ENCODE data around the gene FHOD3.

The FHOD3 gene

GRCh38 chr18:36271153-36271552 is 26.4 kb upstream of the FHOD3 start:
- DNase-seq (ENCODE audit: low read depth in 1 of 2, low spot score in 1 of 2): no peak
- no peak for TF ChIP-seq GABPA (IDR thresholded peaks at IDR 0.05; ENCODE audit: low read depth)
- Histone ChIP-seq H3K27me3 (ENCODE audit: insufficient read depth, poor library complexity, severe bottlenecking) (peaks cover 6% of the 10 kb centered on the region), H3K27ac (replicated peaks) (no peak overlapping the region), H3K4me3 (replicated peaks; ENCODE audit: insufficient read depth, low read length) (no peak overlapping the region)

- H3K4me3 ChIP-seq (replicated peaks; ENCODE audit: insufficient read depth, low read length): no peak overlapping the region
- H3K27me3 ChIP-seq (ENCODE audit: insufficient read depth, poor library complexity, severe bottlenecking): peaks cover 5% of the 10 kb centered on the region
- H3K27ac ChIP-seq (replicated peaks): no peak overlapping the region
- no peak for DNase-seq (ENCODE audit: low read depth in 1 of 2, low spot score in 1 of 2)
- no peak for TF ChIP-seq POLR2AphosphoS5 (IDR thresholded peaks at IDR 0.05; ENCODE audit: low read depth)
- TF ChIP-seq GABPA (IDR thresholded peaks at IDR 0.05; ENCODE audit: low read depth): no peak
- no peak for TF ChIP-seq CTCF (IDR thresholded peaks at IDR 0.05; ENCODE audit: insufficient read depth, low read length)
- no peak for TF ChIP-seq SPI1 (IDR thresholded peaks at IDR 0.05; ENCODE audit: borderline replicate concordance, low read depth)
- TF ChIP-seq REST (IDR thresholded peaks at IDR 0.05; ENCODE audit: insufficient replicate concordance, low read depth): no peak
These were observed 24.2 kb upstream of the FHOD3 start for GRCh38 chr18:36273347-36273746.

GRCh38 chr18:36274083-36274715 is 23.3 kb upstream of the FHOD3 start:
- no peak for TF ChIP-seq CTCF (IDR thresholded peaks at IDR 0.05; ENCODE audit: insufficient read depth, low read length)
- TF ChIP-seq REST (IDR thresholded peaks at IDR 0.05; ENCODE audit: insufficient replicate concordance, low read depth): no peak
- no peak for TF ChIP-seq GABPA (IDR thresholded peaks at IDR 0.05; ENCODE audit: low read depth)
- no peak for TF ChIP-seq SPI1 (IDR thresholded peaks at IDR 0.05; ENCODE audit: borderline replicate concordance, low read depth)
- Histone ChIP-seq H3K27me3 (ENCODE audit: insufficient read depth, poor library complexity, severe bottlenecking) (peaks cover 7% of the 10 kb centered on the region), H3K4me3 (replicated peaks; ENCODE audit: insufficient read depth, low read length) (no peak overlapping the region), H3K27ac (replicated peaks) (no peak overlapping the region)
- no peak for DNase-seq (ENCODE audit: low read depth in 1 of 2, low spot score in 1 of 2)

- H3K27ac ChIP-seq (replicated peaks): no peak overlapping the region
- no peak for DNase-seq (ENCODE audit: low read depth in 1 of 2, low spot score in 1 of 2)
- TF ChIP-seq CTCF (IDR thresholded peaks at IDR 0.05; ENCODE audit: insufficient read depth, low read length): no peak
- TF ChIP-seq REST (IDR thresholded peaks at IDR 0.05; ENCODE audit: insufficient replicate concordance, low read depth): peak; percentile 76
- TF ChIP-seq SPI1 (IDR thresholded peaks at IDR 0.05; ENCODE audit: borderline replicate concordance, low read depth): no peak
- no peak for TF ChIP-seq POLR2AphosphoS5 (IDR thresholded peaks at IDR 0.05; ENCODE audit: low read depth)
- TF ChIP-seq GABPA (IDR thresholded peaks at IDR 0.05; ENCODE audit: low read depth): no peak
- no peak overlapping the region for H3K4me3 ChIP-seq (replicated peaks; ENCODE audit: insufficient read depth, low read length)
- H3K27me3 ChIP-seq (ENCODE audit: insufficient read depth, poor library complexity, severe bottlenecking): peaks cover 16% of the 10 kb centered on the region
These were observed 22.0 kb upstream of the FHOD3 start for GRCh38 chr18:36275561-36275960.
